HG02798 (cell line): Measurements from ENCODE around the gene OSMR.

Experiments
- ATAC-seq: cut with Tn5 transposase; IDR thresholded peaks from one replicate; pipeline ENCODE4 v1.9.1; 2021; ENCODE audit warnings: mild to moderate bottlenecking; ENCODE audit not compliant: unreplicated experiment, poor library complexity

OSMR gene

GRCh38 chr5:38870595-38870994, 24.8 kb downstream of the OSMR start:
- no peak for ATAC-seq

- no peak for ATAC-seq
Measured at GRCh38 chr5:38871058-38871605, 25.3 kb downstream of the OSMR start.

DNA sequence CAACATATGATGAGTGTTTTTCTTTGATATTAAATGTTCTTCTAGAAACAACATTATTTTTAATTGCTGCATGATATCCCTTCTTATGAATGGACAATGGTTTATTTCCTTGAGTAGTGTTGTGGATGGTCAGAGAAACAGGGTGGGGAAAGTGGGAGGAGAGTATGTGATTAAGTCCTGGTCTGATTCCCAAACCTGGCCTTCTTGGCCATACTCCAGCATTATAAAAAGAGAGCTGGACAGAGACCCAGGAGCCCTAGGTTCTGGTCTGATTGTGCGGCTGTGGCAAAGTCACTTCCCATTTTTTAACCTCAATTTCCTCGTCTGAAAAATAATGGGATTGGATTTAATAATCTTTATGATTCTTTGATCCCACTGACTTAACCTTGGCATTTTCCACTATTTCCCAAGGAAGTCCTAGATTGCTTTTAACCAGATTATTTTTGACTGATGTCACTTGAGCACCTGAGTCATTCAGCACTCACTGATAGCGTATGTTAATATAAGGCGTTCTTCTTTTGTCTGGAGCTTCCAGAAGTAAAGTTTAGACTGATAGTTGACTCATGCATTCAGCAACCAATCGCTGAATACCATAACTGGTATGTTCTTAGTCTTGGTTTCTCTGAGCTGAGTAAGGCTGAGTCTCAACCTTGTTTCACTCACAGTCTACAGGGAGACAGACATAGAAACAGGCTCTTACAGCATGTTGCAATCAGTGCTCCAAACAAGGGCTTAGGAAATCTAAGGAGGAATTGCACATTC, 26.2 kb downstream of the OSMR start:
- no peak for ATAC-seq

GRCh38 chr5:38872826-38873225, 27.0 kb downstream of the OSMR start:
- no peak for ATAC-seq

- ATAC-seq: no peak
Measured at GRCh38 chr5:38874948-38875456, 29.2 kb downstream of the OSMR start.

DNA sequence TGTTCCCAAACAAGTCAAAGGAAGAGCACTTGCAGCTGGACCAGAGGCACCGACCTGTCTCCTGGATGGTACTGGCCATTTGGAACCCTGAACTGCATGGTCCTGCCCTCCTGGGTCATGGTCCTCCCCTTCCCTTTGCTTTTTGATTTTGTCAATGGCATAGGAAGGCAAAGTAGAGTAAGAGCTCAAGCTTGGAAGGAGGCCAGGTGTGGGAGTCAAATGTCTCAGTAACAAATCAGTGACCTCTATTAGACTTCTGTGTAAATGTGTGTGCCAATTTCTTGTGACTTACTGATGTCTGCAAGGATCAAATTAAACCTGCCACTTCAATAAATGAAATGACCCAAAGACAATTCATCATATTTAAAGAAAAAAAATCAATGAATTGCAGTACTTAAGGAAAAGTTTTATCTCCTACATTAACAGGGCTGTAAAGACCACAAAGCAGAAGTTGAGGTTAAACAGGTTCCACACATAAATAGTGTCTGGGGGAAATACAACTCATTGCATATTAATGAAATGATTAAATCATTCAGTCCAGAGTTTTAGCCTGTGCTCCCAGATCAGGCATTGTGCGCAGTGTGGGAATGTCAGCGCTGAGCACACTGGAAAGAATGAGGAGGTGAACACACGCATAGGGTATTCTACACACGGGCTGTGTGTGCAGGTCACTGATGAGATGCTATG, 32.7 kb downstream of the OSMR start:
- ATAC-seq: no peak

DNA sequence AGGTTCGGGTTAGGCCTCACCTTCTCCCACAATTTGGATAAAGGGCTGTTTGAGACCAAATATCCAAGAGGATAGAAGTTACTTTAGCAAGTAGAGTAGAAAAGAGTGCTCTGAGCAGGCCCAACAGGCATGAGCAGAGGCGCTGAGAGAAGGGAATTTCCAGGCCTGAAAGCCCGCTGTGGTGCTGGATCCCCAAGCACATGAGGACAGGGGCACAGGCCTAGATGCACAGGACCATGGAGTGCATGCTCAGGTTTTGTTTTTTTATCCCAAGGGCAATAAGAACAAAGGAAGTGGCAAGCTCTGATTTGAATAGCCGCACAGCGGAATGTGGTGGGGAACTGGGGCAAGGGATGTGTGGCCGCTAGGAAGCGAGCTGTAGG, 33.3 kb downstream of the OSMR start:
- ATAC-seq: peak; percentile 50

DNA sequence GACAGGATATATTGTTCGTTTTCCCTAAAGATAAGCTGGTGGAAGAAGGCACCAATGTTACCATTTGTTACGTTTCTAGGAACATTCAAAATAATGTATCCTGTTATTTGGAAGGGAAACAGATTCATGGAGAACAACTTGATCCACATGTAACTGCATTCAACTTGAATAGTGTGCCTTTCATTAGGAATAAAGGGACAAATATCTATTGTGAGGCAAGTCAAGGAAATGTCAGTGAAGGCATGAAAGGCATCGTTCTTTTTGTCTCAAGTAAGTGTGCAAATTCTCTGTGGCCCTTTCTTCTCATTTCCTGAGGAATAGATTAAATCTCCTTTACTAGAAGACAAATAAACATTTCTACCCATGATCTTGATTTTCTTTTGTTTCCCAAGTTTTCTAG, 38.0 kb downstream of the OSMR start:
- ATAC-seq: no peak

- ATAC-seq: no peak
Measured at GRCh38 chr5:38885208-38885607, 39.4 kb downstream of the OSMR start.

DNA sequence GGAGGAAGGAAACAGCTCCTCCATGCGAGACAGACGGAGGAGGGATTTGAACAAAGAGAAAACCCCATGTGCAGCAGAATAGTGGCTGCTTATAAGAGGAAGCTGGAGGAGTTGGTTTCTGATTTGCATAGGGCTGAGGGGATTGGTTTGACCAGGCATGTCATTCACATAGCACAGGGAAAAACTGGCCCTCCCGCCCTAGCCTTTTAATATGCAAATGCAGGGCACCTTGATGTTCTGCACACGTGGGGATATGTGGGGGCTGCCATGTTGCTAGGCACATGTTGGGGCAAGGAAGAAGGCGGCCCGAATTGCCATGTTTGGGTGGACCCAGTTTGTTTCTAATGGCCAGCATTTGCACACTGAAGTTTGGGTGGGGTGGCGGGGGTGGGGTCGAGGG, 42.2 kb downstream of the OSMR start:
- no peak for ATAC-seq

DNA sequence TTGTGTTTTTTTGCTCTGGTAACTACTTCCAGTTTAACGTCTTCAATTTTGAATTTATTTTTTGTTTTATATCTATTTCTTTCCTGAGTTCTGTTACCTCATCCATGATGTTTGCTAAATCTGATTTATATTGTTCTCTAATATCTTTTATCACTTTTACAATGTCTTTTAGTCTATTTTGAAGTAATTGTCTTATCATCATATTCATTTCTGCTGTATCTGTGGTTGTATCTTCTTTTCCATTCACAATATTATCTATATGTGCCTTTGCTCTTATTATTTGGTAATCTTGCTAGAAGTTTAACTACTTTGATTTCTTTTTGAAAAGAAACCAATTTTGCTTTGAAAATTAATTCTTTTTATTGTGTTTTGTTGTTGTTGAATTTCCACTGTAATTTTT, 43.6 kb downstream of the OSMR start:
- ATAC-seq: no peak

GRCh38 chr5:38891563-38891962, 45.8 kb downstream of the OSMR start:
- no peak for ATAC-seq

- peak; percentile 52 for ATAC-seq
Measured at GRCh38 chr5:38892363-38892762, 46.6 kb downstream of the OSMR start.

GRCh38 chr5:38896760-38897159, 50.9 kb downstream of the OSMR start:
- no peak for ATAC-seq

DNA sequence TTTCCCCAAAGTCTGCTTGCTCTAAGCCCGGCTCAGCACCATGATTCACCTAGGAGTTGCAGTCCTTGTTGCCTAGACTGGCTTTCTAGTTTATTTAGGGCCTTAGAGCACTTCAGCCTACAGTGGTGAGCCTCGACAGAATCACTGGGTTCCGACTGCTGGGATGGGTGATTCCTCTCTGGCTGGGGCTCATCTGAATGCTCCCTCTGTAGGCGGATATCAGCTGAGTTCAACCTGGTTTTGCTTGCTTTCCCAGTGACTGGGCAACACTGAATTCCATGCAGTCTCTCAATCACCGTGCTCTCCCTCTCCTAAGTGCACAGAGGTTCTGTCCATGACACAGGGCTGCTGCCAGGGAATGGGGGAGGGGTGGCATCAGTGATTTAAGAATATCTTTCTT, 54.1 kb downstream of the OSMR start:
- ATAC-seq: no peak

- no peak for ATAC-seq
Measured at GRCh38 chr5:38905516-38905915, 59.7 kb downstream of the OSMR start.

GRCh38 chr5:38906503-38906902, 60.7 kb downstream of the OSMR start:
- ATAC-seq: no peak

DNA sequence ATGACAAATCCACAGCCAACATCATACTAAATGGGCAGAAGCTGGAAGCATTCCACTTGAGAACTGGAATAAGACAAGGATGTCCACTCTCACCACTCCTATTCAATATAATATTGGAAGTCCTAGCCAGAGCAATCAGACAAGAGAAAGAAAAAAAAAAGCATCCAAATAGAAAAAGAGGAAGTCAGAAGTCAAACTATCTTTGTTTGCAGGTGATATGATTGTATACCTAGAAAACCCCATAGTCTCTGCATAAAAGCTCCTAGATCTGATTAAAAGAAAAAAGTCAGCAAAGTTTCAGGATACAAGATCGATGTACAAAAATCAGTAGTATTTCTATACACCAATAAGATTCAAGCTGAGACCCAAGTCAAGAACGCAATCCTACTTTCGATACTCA, 66.1 kb downstream of the OSMR start:
- ATAC-seq: no peak

- no peak for ATAC-seq
Measured at GRCh38 chr5:38913714-38914113, 67.9 kb downstream of the OSMR start.

- no peak for ATAC-seq
Measured at GRCh38 chr5:38916802-38917201, 71.0 kb downstream of the OSMR start.

DNA sequence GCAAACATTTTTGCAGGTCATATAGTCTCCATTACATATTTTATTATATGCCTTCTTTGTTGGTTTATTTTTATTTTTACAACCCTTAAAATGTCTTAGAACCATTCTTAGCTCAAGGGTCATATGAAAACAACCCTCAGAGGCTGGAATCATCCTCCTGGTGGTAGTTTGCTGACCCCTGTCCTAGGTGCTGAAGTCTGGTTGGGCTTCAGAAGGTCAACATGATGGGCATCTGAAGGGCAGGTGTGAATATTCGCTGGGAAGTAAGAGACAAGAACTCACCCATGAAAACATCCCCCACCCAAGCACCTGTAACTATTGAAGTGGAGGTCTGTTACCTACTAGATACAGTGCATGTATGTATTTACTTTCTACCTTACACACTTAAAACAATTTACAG, 75.4 kb downstream of the OSMR start:
- ATAC-seq: no peak

GRCh38 chr5:38922199-38922598, 76.4 kb downstream of the OSMR start:
- peak; percentile 70 for ATAC-seq
